Measurements from ENCODE around the gene STX11. TPM values are rescaled to one million over a fixed set of nuclear protein-coding genes. Genes with fewer than 3 reads are reported as not detected.

The STX11 gene
- total and polyA plus RNA-seq, 2 of the 13 experiments (the other 11 are each of a cell fraction or from before 2014, with no cell fraction given), result 0.03 TPM; not detected in 1

DNA sequence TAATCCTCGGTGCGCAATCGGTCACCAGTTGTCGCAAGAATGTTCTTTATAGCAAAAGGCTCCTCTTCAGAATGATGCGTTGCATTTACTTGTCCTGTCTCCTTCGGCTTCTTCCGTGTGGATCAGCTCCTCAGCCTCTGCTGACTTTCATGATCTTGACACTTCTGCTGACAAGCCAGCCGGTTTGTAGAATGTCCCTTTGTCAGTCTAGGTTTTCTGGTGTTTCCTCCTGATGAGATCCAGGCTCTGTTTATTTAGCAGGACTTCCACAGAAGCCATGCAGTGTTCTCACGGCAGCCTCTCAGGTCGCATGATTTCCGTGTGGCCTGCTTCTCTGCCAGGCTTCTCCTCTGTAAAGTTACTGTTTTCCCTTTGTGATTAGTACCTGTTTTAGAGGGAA, 66.9 kb downstream of the STX11 start (continued):
- TF ChIP-seq, protein P1, sequence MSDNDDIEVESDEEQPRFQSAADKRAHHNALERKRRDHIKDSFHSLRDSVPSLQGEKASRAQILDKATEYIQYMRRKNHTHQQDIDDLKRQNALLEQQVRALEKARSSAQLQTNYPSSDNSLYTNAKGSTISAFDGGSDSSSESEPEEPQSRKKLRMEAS (IDR thresholded peaks at IDR 0.05), result peak; percentile 13; the same call in 1 of the 2 replicates
- 0 out of 2 replicates have a peak, but pooled peaks have one; percentile 25 for TF ChIP-seq ZSCAN21 (CRISPR knock-in tag; IDR thresholded peaks at IDR 0.05; ENCODE audit: borderline replicate concordance)

DNA sequence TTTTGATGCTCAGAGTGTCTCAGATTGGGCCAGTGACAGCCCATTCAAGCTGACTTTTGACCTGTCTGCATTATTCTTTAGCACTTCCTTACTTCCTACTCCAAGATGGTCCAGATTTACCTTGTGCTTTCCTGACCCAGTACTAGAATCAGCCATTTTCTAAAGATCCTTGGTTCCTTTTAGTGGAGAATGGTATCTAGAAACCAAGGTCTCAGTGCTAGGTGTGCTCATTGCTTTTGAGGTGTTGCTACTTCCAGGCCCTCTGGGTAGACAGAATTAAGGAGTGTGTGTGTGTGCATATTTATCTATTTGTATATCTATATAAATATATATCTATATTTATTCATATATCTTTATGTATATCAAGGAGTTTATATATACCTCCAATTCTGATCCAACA, 67.5 kb downstream of the STX11 start:
- POLR2A ChIA-PET, result no interaction called here
- peaks cover 23% of the 10 kb centered on the region for H3K4me1 ChIP-seq (ENCODE audit: insufficient read depth, low read length)
- no peak overlapping the region; a peak in 2 of 6 replicates for H3K4me3 ChIP-seq (replicated peaks in 1 of 3; ENCODE audit: insufficient read depth in 1 of 3, low read depth in 2 of 3, low read length in 3 of 3)
- H3K9me3 ChIP-seq (ENCODE audit: low read length), result peaks cover 8% of the 10 kb centered on the region; the same call in 1 of the 2 replicates
- in situ Hi-C loops (cut with HindIII; ENCODE audit: extremely low pct_ligation_motif_present, low pct_unique_long_range_greater_than_20kb) (loop anchor here (5.0 kb wide), 2 partner anchors 70 to 120 kb away; partner anchors contain the start of genes SF3B5 and UTRN), intact Hi-C loops (cut with micrococcal nuclease; ENCODE audit: unreplicated experiment) (loop anchor here (2.0 kb wide), 3 partner anchors 67 to 443 kb away; partner anchors contain the start of gene STX11)
- peak overlapping the region; percentile 91 for H3K4me2 ChIP-seq (ENCODE audit: low read depth, low read length)
- no peak for TF ChIP-seq PHF8 (CRISPR knock-in tag; IDR thresholded peaks at IDR 0.05)
- no peak for TF ChIP-seq ZNF788 (CRISPR knock-in tag; IDR thresholded peaks at IDR 0.05; ENCODE audit: borderline replicate concordance)
- peak; percentile 98 for TF ChIP-seq ZNF605 (CRISPR knock-in tag; IDR thresholded peaks at IDR 0.05)
- no peak for ATAC-seq
- no peak for FAIRE-seq
- H3K27ac ChIP-seq (ENCODE audit: extremely low read length, insufficient read depth, low read length), result no peak overlapping the region
- no peaks in the 10 kb centered on the region for H4K20me1 ChIP-seq (ENCODE audit: insufficient read depth, low read length)
- BruUV-seq (replicated peaks), result no TSS peak
- DNase-seq (ENCODE audit: low spot score), result no peak
- H3K9ac ChIP-seq (ENCODE audit: insufficient read depth, low read depth, low read length), result no peak overlapping the region
- CTCF ChIA-PET (ENCODE audit: low intra/inter-chr PET ratio, low total read pairs), result no interaction called here
- no peaks in the 10 kb centered on the region for H3K36me3 ChIP-seq (replicated peaks in 1 of 2; ENCODE audit: control insufficient read depth in 1 of 2, insufficient read depth in 2 of 2, low read length in 2 of 2)
- no peaks in the 10 kb centered on the region for H3K79me2 ChIP-seq (ENCODE audit: insufficient read depth, low read length)
- H2AFZ ChIP-seq (ENCODE audit: low read length), result no peak overlapping the region
- H3K27me3 ChIP-seq (ENCODE audit: control insufficient read depth in 1 of 2, insufficient read depth in 2 of 2, low read length in 2 of 2), result peaks cover 0 to 2% of the 10 kb centered on the region in 2 experiments; a peak in 1 of 5 replicates

GRCh38 chr6:144219056-144219685, 68.9 kb downstream of the STX11 start:
- no peaks in the 10 kb centered on the region for H4K20me1 ChIP-seq (ENCODE audit: insufficient read depth, low read length)
- H3K27ac ChIP-seq (ENCODE audit: extremely low read length, insufficient read depth, low read length), result no peak overlapping the region
- no TSS peak for BruUV-seq (replicated peaks)
- in situ Hi-C loops (cut with HindIII; ENCODE audit: extremely low pct_ligation_motif_present, low pct_unique_long_range_greater_than_20kb), result loop anchor here (5.0 kb wide), 2 partner anchors 68 to 122 kb away; partner anchors contain the start of genes SF3B5 and UTRN
- ChIA-PET CTCF (ENCODE audit: low intra/inter-chr PET ratio, low total read pairs) (interaction anchor here (1.6 kb wide), 1 partner anchor 114 kb away, joined by 10 read pairs; no protein-coding TSS in a partner anchor), POLR2A (no interaction called here)
- FAIRE-seq, result peak; percentile 46
- peak; percentile 54 for DNase-seq (ENCODE audit: low spot score)
- peaks cover 0 to under 1% of the 10 kb centered on the region in 2 experiments; a peak in 1 of 5 replicates for H3K27me3 ChIP-seq (ENCODE audit: control insufficient read depth in 1 of 2, insufficient read depth in 2 of 2, low read length in 2 of 2)
- H2AFZ ChIP-seq (ENCODE audit: low read length), result no peak overlapping the region
- H3K4me1 ChIP-seq (ENCODE audit: insufficient read depth, low read length), result peaks cover 23% of the 10 kb centered on the region
- WGBS (ENCODE audit: low lambda C conversion rate), result 50% methylated on average over 3 of the region's 3 CpGs
- H3K36me3 ChIP-seq (replicated peaks in 1 of 2; ENCODE audit: control insufficient read depth in 1 of 2, insufficient read depth in 2 of 2, low read length in 2 of 2), result no peaks in the 10 kb centered on the region
- H3K4me2 ChIP-seq (ENCODE audit: low read depth, low read length), result no peak overlapping the region
- H3K9me3 ChIP-seq (ENCODE audit: low read length), result peaks cover 3% of the 10 kb centered on the region; the same call in 1 of the 2 replicates
- no peaks in the 10 kb centered on the region for H3K79me2 ChIP-seq (ENCODE audit: insufficient read depth, low read length)
- H3K4me3 ChIP-seq (replicated peaks in 1 of 3; ENCODE audit: insufficient read depth in 1 of 3, low read depth in 2 of 3, low read length in 3 of 3), result no peak overlapping the region
- H3K9ac ChIP-seq (ENCODE audit: insufficient read depth, low read depth, low read length), result no peak overlapping the region
- intact Hi-C loops (cut with micrococcal nuclease; ENCODE audit: unreplicated experiment), result no loop called here
- ATAC-seq, result no peak
- no peak for TF ChIP-seq ZNF572 (CRISPR knock-in tag; IDR thresholded peaks at IDR 0.05)
- no peak for TF ChIP-seq PHF5A (CRISPR knock-in tag; IDR thresholded peaks at IDR 0.05; ENCODE audit: low read depth, unreplicated experiment)
- 0 out of 2 replicates have a peak, but pooled peaks have one; percentile 6 for TF ChIP-seq ELF3 (CRISPR knock-in tag; IDR thresholded peaks at IDR 0.05)
- TF ChIP-seq ZNF274 (CRISPR knock-in tag; IDR thresholded peaks at IDR 0.05), result no peak
- TF ChIP-seq, protein P2, sequence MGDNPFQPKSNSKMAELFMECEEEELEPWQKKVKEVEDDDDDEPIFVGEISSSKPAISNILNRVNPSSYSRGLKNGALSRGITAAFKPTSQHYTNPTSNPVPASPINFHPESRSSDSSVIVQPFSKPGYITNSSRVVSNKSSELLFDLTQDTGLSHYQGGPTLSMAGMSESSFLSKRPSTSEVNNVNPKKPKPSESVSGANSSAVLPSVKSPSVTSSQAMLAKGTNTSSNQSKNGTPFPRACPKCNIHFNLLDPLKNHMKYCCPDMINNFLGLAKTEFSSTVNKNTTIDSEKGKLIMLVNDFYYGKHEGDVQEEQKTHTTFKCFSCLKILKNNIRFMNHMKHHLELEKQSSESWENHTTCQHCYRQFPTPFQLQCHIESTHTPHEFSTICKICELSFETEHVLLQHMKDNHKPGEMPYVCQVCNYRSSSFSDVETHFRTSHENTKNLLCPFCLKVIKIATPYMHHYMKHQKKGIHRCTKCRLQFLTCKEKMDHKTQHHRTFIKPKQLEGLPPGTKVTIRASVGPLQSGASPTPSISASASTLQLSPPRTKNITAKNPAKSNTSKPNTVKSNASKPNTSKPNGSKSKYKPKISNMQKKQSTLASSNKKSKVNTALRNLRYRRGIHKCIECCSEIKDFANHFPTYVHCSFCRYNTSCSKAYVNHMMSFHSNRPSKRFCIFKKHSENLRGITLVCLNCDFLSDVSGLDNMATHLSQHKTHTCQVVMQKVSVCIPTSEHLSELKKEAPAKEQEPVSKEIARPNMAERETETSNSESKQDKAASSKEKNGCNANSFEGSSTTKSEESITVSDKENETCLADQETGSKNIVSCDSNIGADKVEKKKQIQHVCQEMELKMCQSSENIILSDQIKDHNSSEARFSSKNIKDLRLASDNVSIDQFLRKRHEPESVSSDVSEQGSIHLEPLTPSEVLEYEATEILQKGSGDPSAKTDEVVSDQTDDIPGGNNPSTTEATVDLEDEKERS (CRISPR knock-in tag; IDR thresholded peaks at IDR 0.05), result no peak
- no peak for TF ChIP-seq ARNT2 (CRISPR knock-in tag; IDR thresholded peaks at IDR 0.05; ENCODE audit: low read depth)
- no peak for TF ChIP-seq CREB1 (IDR thresholded peaks at IDR 0.05)
- 0 out of 2 replicates have a peak, but pooled peaks have one; percentile 8 for TF ChIP-seq CREB1 (CRISPR knock-in tag; IDR thresholded peaks at IDR 0.05)
- no peak for TF ChIP-seq ZNF749 (CRISPR knock-in tag; IDR thresholded peaks at IDR 0.05; ENCODE audit: borderline replicate concordance)

All from HepG2 (cell line).